ENCODE measurements around the gene OR9A4.

The OR9A4 gene

GRCh38 chr7:141941075-141941474 lies 24.9 kb downstream of the OR9A4 start:
- no peak overlapping the region for H3K4me3 ChIP-seq (ENCODE audit: low read depth, low read length)
- in situ Hi-C loops (cut with HindIII; ENCODE audit: low sequenced_read_pairs), result no loop called here
- no peak for TF ChIP-seq CTCF (IDR thresholded peaks at IDR 0.05; ENCODE audit: low read depth, low read length, missing control alignments)
- DNase-seq (ENCODE audit: low read depth), result no peak

GRCh38 chr7:141943846-141944245 lies 27.6 kb downstream of the OR9A4 start:
- in situ Hi-C loops (cut with HindIII; ENCODE audit: low sequenced_read_pairs), result no loop called here
- TF ChIP-seq CTCF (IDR thresholded peaks at IDR 0.05; ENCODE audit: low read depth, low read length, missing control alignments), result no peak
- H3K4me3 ChIP-seq (ENCODE audit: low read depth, low read length), result no peak overlapping the region
- DNase-seq (ENCODE audit: low read depth), result no peak

- TF ChIP-seq CTCF (IDR thresholded peaks at IDR 0.05; ENCODE audit: low read depth, low read length, missing control alignments), result no peak
- H3K4me3 ChIP-seq (ENCODE audit: low read depth, low read length), result no peak overlapping the region
- no peak for DNase-seq (ENCODE audit: low read depth)
- in situ Hi-C loops (cut with HindIII; ENCODE audit: low sequenced_read_pairs), result no loop called here
These were observed 28.6 kb downstream of the OR9A4 start for GRCh38 chr7:141944811-141945210.

GRCh38 chr7:141945356-141945755 lies 29.2 kb downstream of the OR9A4 start:
- TF ChIP-seq CTCF (IDR thresholded peaks at IDR 0.05; ENCODE audit: low read depth, low read length, missing control alignments), result no peak
- no peak overlapping the region for H3K4me3 ChIP-seq (ENCODE audit: low read depth, low read length)
- in situ Hi-C loops (cut with HindIII; ENCODE audit: low sequenced_read_pairs), result no loop called here
- no peak for DNase-seq (ENCODE audit: low read depth)

- TF ChIP-seq CTCF (IDR thresholded peaks at IDR 0.05; ENCODE audit: low read depth, low read length, missing control alignments), result no peak
- H3K4me3 ChIP-seq (ENCODE audit: low read depth, low read length), result no peak within 1 kb of the TSS
- in situ Hi-C loops (cut with HindIII; ENCODE audit: low sequenced_read_pairs), result no loop called here
- DNase-seq (ENCODE audit: low read depth), result no peak
These were observed 30.6 kb downstream of the OR9A4 start, which contains the start of gene CLEC5A for GRCh38 chr7:141946796-141947195. Gene CLEC5A (minus strand): TSS chr7:141946974. CDS start chr7:141946292, 682 bp downstream.

GRCh38 chr7:141949021-141949420 lies 32.8 kb downstream of the OR9A4 start:
- TF ChIP-seq CTCF (IDR thresholded peaks at IDR 0.05; ENCODE audit: low read depth, low read length, missing control alignments), result no peak
- in situ Hi-C loops (cut with HindIII; ENCODE audit: low sequenced_read_pairs), result no loop called here
- no peak overlapping the region for H3K4me3 ChIP-seq (ENCODE audit: low read depth, low read length)
- DNase-seq (ENCODE audit: low read depth), result no peak

GRCh38 chr7:141949451-141949850 lies 33.3 kb downstream of the OR9A4 start:
- no peak overlapping the region for H3K4me3 ChIP-seq (ENCODE audit: low read depth, low read length)
- DNase-seq (ENCODE audit: low read depth), result no peak
- in situ Hi-C loops (cut with HindIII; ENCODE audit: low sequenced_read_pairs), result no loop called here
- no peak for TF ChIP-seq CTCF (IDR thresholded peaks at IDR 0.05; ENCODE audit: low read depth, low read length, missing control alignments)

All from astrocyte of the cerebellum (primary cell).